Progenitor cell of endocrine pancreas (in vitro differentiated cells): ENCODE data around the gene APRT. TPM values are rescaled to one million over a fixed set of nuclear protein-coding genes. Genes with fewer than 3 reads are reported as not detected.
A peak's percentile ranks its signal among the peaks of the same experiment; 100 is the strongest.

Experiments
- DNase-seq: peaks from one replicate; pipeline ENCODE4 v3.0.0; 2021; ENCODE audit warnings: low spot score; ENCODE audit not compliant: unreplicated experiment
- H3K27ac Mint-ChIP-seq: 2 replicates; pipeline ENCODE4 v1.8.0; 2021; ENCODE audit warnings: mild to moderate bottlenecking, moderate library complexity, mixed read lengths
- H3K27me3 Mint-ChIP-seq: 2 replicates; pipeline ENCODE4 v1.8.0; 2021; ENCODE audit warnings: mixed read lengths
- H3K36me3 Mint-ChIP-seq: 2 replicates; pipeline ENCODE4 v1.8.0; 2022; ENCODE audit warnings: mixed read lengths; ENCODE audit not compliant: insufficient read depth
- H3K4me1 Mint-ChIP-seq: 2 replicates; pipeline ENCODE4 v1.8.0; 2021; ENCODE audit warnings: low read depth, mixed read lengths
- H3K4me3 Mint-ChIP-seq: 2 replicates; pipeline ENCODE4 v1.8.0; 2021; ENCODE audit warnings: low read depth, mild to moderate bottlenecking, moderate library complexity, mixed read lengths
- H3K9me3 Mint-ChIP-seq: 2 replicates; pipeline ENCODE4 v1.8.0; 2021; ENCODE audit warnings: low read depth, mixed read lengths
- total RNA-seq: library from RNA; stranded (reverse); gene quantifications from 2 replicates; pipeline ENCODE4 v1.2.1, GENCODE V29; 2021
- TF ChIP-seq, protein P1 (sequence below): fragments of 200-600 bp; sonication (generic); IDR thresholded peaks from one replicate; pipeline ENCODE4 v1.5.0; 2021; ENCODE audit warnings: antibody characterized with exemption, mild to moderate bottlenecking; ENCODE audit not compliant: unreplicated experiment

APRT gene
- total RNA-seq, 1 donor from 2014 or later = 100 TPM

DNA sequence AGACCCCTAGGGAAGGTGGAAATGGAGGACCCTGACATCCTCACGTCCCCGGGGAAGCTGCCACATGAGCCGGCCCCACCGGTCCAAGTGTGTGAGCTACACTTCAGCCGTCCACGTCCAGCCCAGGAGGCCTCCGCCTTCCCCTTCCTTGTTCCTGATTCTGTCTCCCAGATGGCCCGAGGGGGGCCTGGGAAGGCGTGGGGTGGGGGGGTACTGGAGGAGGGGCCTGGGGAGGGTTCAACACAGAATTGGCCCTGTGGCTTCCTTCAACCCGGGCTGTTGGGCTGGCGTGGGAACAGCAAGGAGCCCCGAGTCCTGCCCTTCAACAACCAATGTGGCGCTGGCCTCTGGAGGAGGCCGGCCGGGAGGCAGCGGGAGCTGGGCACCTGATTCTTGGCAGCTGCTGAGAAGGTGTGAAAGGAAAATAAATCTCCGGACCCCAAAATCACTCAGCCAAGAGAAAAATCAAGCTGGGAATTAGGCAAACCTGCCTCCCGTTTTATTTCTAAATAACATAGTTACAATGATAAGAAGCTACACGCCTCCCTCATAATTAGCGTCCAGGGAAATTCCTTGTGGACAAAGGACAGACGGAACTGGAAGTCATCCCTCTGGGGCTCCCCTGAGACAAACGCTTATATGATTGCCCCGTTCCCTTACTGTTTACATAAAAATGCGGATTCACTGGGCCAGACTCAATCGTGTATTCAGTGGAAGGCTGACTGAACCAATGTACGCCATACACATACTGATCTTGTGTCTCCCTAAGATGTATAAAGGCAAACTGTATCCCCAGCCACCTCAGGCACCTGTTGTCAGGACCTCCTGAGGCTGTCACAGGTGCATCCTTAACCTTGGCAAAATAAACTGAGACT lies 1.8 kb upstream of the APRT start:
- H3K9me3 Mint-ChIP-seq = no peaks in the 10 kb centered on the region
- peaks cover 4% of the 10 kb centered on the region for H3K4me1 Mint-ChIP-seq
- H3K27me3 Mint-ChIP-seq = no peaks in the 10 kb centered on the region
- TF ChIP-seq, protein P1, sequence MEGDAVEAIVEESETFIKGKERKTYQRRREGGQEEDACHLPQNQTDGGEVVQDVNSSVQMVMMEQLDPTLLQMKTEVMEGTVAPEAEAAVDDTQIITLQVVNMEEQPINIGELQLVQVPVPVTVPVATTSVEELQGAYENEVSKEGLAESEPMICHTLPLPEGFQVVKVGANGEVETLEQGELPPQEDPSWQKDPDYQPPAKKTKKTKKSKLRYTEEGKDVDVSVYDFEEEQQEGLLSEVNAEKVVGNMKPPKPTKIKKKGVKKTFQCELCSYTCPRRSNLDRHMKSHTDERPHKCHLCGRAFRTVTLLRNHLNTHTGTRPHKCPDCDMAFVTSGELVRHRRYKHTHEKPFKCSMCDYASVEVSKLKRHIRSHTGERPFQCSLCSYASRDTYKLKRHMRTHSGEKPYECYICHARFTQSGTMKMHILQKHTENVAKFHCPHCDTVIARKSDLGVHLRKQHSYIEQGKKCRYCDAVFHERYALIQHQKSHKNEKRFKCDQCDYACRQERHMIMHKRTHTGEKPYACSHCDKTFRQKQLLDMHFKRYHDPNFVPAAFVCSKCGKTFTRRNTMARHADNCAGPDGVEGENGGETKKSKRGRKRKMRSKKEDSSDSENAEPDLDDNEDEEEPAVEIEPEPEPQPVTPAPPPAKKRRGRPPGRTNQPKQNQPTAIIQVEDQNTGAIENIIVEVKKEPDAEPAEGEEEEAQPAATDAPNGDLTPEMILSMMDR = no peak
- H3K4me3 Mint-ChIP-seq = peak overlapping the region; percentile 34
- no peak overlapping the region for H3K27ac Mint-ChIP-seq
- no peaks in the 10 kb centered on the region for H3K36me3 Mint-ChIP-seq
- no peak for DNase-seq

DNA sequence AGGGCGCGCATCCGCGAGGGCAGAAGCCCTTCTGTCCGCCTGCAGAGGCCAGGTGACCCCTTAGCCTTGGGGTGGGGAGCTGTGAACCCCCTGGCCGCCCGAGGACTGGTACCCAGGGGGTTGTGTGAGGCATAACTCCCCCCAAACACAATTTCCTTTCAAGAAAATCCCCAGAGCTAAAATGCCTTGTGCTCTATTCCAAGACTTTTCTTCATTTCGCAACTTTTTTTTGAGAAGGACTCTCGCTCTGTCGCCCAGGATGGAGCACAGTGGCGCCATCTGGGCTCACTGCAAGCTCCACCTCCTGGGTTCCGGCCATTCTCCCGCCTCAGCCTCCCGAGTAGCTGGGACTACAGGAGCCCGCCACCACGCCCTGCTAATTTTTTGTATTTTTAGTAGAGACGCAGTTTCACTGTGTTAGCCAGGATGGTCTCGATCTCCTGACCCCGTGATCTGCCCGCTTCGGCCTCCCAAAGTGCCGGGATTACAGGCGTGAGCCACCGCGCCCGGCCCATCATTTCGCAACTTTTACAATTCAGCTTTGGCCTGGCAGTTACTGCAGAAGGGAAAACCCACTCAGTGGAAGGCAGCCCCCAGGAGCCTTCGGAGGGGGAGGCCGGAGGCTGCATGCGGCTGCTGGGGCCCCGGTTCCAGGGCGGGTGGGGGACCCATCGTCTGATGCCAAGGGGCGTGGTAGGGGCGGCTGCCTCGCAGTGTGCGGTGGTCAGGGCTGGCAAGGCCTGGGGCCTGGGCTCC lies 963 bp upstream of the APRT start:
- Mint-ChIP-seq H3K36me3 (no peaks in the 10 kb centered on the region), H3K27me3 (no peaks in the 10 kb centered on the region), H3K27ac (peak overlapping the region; percentile 96), H3K4me3 (peak overlapping the region; percentile 75), H3K9me3 (no peaks in the 10 kb centered on the region), H3K4me1 (peaks cover 4% of the 10 kb centered on the region)
- TF ChIP-seq, protein P1 = peak; percentile 10
- no peak for DNase-seq

DNA sequence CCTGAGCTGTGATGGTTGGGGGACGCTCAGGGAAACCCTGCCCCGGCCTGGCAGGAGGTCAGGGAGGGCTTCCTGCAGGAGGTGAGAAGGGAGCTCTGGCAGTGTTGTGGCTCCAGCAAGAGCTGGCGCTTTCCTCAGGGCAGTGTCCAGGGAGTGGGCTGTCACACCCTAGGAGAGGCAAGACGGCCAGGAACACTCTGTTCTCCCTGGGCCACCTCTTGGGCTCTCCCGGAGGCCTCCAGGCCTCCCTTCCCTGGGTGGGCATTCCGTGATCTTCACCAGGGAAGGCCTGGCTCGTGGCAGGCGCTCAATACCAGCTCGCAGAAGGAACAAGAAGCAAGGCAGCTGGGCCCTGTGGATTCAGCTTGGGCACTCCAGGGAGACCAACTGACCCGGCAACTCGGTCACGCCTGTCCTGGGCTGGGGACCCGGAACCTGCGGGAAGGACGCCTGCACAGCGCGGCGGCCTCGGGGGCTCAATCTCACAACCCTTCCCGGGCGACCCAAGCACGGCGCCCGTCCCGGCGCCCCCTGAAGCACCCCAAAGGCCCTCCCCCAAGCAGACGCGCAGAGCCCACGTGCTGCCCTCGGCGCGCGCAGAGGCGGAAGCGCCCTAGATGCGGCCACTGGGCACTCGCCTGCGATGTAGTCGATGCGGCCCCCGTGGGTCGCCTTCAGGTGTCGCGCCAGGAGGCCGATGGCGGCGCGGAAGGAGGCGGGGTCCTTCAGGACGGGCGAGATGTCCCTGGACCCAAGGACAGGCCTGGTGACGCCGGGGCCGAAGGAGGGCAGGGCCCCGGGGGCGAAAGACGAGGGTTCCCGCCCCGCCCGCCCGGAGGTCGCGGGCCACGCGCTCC lies 588 bp downstream of the APRT start:
- Mint-ChIP-seq H3K4me3 (peak overlapping the region; percentile 85), H3K9me3 (no peaks in the 10 kb centered on the region), H3K36me3 (no peaks in the 10 kb centered on the region), H3K4me1 (peaks cover 4% of the 10 kb centered on the region), H3K27me3 (no peaks in the 10 kb centered on the region), H3K27ac (peak overlapping the region; percentile 84)
- peak; percentile 42 for DNase-seq
- TF ChIP-seq, protein P1 = no peak

DNA sequence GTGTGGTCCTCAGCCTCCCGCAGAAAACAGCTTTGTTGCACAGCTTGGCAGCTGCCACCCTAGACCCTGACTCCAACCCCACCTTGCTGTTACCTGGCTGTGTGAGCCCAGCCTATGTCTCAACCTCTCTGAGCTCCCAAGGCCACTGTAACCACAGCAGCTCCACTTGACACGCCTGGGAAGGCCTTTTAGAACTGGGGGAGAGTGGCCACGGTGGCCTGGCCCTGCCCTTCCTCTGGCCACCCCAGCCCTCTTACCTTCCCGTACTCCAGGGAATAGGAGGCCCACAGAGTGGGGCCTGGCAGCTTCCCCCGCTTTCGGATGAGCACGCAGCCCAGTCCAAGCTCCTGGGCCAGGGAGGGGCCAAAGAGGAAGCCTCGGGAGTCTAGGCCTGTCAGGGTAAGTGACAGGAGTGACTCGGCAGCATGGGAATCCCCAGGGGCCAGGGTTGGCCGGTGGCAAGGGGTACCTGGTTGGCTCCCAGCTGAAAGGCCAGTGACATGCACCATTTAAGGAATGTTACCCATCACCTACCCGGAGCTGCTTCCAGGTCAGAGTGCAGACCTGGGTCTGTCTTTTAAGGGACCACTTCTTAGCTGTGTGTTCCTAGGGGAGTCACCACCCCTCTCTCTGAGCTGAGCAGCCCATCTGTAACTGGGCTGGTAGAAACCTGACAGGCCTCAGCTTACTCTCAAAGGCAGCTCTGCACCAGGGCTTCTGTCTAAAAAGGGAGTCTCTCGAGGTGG lies 1.4 kb downstream of the APRT start:
- Mint-ChIP-seq H3K27me3 (no peaks in the 10 kb centered on the region), H3K9me3 (no peaks in the 10 kb centered on the region), H3K27ac (peak overlapping the region; percentile 81), H3K4me1 (peaks cover 4% of the 10 kb centered on the region), H3K36me3 (no peaks in the 10 kb centered on the region), H3K4me3 (peak overlapping the region; percentile 85)
- no peak for DNase-seq
- TF ChIP-seq, protein P1 = no peak
